ENCODE results near the gene SLC2A10. TPM values are rescaled to one million over a fixed set of nuclear protein-coding genes. Genes with fewer than 3 reads are reported as not detected.

SLC2A10 gene
- total RNA-seq, 1 donor, result 52.7 TPM

- no peak overlapping the region for H3K4me3 ChIP-seq (ENCODE audit: low read depth, low read length)
- TF ChIP-seq, protein P1, sequence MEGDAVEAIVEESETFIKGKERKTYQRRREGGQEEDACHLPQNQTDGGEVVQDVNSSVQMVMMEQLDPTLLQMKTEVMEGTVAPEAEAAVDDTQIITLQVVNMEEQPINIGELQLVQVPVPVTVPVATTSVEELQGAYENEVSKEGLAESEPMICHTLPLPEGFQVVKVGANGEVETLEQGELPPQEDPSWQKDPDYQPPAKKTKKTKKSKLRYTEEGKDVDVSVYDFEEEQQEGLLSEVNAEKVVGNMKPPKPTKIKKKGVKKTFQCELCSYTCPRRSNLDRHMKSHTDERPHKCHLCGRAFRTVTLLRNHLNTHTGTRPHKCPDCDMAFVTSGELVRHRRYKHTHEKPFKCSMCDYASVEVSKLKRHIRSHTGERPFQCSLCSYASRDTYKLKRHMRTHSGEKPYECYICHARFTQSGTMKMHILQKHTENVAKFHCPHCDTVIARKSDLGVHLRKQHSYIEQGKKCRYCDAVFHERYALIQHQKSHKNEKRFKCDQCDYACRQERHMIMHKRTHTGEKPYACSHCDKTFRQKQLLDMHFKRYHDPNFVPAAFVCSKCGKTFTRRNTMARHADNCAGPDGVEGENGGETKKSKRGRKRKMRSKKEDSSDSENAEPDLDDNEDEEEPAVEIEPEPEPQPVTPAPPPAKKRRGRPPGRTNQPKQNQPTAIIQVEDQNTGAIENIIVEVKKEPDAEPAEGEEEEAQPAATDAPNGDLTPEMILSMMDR (IDR thresholded peaks at IDR 0.05; ENCODE audit: insufficient read depth, low read depth, low read length), result no peak
- peak; percentile 77 for DNase-seq (ENCODE audit: low read depth)
These were observed 13.6 kb upstream of the SLC2A10 start for GRCh38 chr20:46695892-46696291.

GRCh38 chr20:46696791-46697279, 12.6 kb upstream of the SLC2A10 start:
- no peak overlapping the region for H3K4me3 ChIP-seq (ENCODE audit: low read depth, low read length)
- no peak for DNase-seq (ENCODE audit: low read depth)
- TF ChIP-seq, protein P1 (IDR thresholded peaks at IDR 0.05; ENCODE audit: insufficient read depth, low read depth, low read length), result no peak

DNA sequence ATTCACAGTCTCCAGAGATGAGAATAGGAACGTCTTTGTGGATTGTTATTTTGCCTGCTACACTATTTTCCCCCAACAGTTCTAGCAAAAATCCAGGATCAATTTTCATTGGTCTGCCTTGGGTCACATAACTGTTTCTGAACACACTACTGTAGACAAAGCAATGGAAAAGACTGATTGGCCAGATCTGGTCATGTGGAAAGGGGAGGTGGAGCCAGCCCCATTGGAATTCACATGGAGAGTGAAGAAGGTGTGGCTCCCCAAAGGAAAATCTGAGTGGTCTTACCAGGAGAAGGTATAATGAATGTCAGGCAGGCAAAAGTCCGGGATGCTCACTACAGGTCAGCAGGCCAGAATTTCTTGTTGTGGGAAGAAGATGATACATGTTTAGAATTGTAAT, 10.7 kb upstream of the SLC2A10 start:
- no peak for DNase-seq (ENCODE audit: low read depth)
- TF ChIP-seq, protein P1 (IDR thresholded peaks at IDR 0.05; ENCODE audit: insufficient read depth, low read depth, low read length), result no peak
- H3K4me3 ChIP-seq (ENCODE audit: low read depth, low read length), result no peak overlapping the region

DNA sequence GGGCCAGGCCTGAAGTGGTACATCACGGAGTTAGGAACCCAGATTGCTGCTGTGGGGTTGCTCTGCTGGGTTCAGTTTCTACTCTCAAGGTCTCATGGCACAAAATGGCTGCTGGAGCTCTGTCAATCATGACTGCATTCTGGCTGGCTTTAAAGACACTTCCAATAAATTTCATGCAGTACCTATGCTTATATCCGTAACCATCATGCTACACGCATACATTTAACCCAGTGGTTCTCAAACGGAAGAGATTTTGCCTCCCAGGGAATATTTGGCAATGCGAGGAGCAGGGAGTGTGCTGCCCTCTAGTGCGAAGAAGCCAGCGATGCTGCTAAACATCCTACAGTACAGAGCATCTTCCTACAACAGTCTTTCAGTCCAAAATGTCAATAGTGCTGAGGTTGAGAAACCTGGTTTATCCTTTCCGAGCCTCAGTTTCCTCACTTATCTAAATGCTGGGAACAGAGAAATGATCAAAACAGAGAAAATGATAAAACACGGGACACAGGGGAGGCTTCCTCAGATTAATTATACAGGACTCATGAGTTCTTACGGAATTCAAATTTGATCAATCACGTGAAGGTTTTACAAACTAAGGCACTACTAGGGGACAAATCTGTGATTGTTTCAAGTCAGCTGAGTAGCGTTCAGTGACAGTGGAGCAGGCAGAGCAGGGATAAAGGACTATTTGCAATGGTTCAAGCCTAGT, 9.6 kb upstream of the SLC2A10 start:
- TF ChIP-seq, protein P1 (IDR thresholded peaks at IDR 0.05; ENCODE audit: insufficient read depth, low read depth, low read length), result peak; percentile 81
- DNase-seq (ENCODE audit: low read depth), result peak; percentile 45

GRCh38 chr20:46700481-46700880, 9.0 kb upstream of the SLC2A10 start:
- no peak overlapping the region for H3K4me3 ChIP-seq (ENCODE audit: low read depth, low read length)
- TF ChIP-seq, protein P1 (IDR thresholded peaks at IDR 0.05; ENCODE audit: insufficient read depth, low read depth, low read length), result no peak
- no peak for DNase-seq (ENCODE audit: low read depth)

More for the DNA sequence above, 9.6 kb upstream of the SLC2A10 start:
- no peak overlapping the region for H3K4me3 ChIP-seq (ENCODE audit: low read depth, low read length)

DNA sequence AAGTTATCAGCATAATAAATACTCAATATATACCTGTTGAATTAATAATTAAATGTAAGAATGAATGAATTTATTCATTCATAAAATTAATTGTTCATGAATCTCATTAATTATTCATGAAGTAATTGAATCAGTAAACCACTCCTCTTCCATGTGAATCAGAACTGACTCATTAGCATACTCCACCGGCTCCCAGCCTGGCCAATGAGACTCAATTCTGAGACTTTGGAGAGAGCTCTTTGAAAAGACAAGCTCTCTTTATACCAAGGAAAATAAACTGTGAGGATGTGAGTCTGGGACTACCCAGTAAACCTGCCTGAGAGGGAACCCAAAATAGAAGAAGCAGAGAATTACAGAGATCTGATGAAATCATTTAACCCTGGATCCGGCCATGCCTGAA, 8.4 kb upstream of the SLC2A10 start:
- TF ChIP-seq, protein P1 (IDR thresholded peaks at IDR 0.05; ENCODE audit: insufficient read depth, low read depth, low read length), result no peak
- DNase-seq (ENCODE audit: low read depth), result no peak
- no peak overlapping the region for H3K4me3 ChIP-seq (ENCODE audit: low read depth, low read length)
